Endometrial microvascular endothelial cells (primary cell): Measurements from ENCODE around the gene EXOSC9. TPM values are rescaled to one million over a fixed set of nuclear protein-coding genes. Genes with fewer than 3 reads are reported as not detected.

Source experiments
- in situ Hi-C: cut with HindIII; loops from 2 replicates; pipeline ENCODE4 v1.10.0; 2017; ENCODE audit warnings: low sequenced_read_pairs, low pct_unique_long_range_greater_than_20kb; ENCODE audit errors: inconsistent ontology term
- total RNA-seq: library from RNA; depleted of rRNA; stranded (reverse); fragments of >200 nt; gene quantifications from one replicate; pipeline ENCODE4 v1.2.3, GENCODE V29; 2015; ENCODE audit errors: inconsistent ontology term

The EXOSC9 gene
- total RNA-seq, 1 donor from 2014 or later: 76.7 TPM

GRCh38 chr4:121785479-121785878 lies 15.6 kb upstream of the EXOSC9 start:
- in situ Hi-C loops: loop anchor here (10.0 kb wide), 1 partner anchor 71 kb away; no protein-coding TSS in a partner anchor

- in situ Hi-C loops: loop anchor here (10.0 kb wide), 1 partner anchor 71 kb away; no protein-coding TSS in a partner anchor
Measured at GRCh38 chr4:121786221-121786620, 14.9 kb upstream of the EXOSC9 start.

GRCh38 chr4:121788896-121789295 lies 12.2 kb upstream of the EXOSC9 start:
- in situ Hi-C loops: loop anchor here (10.0 kb wide), 1 partner anchor 74 kb away; no protein-coding TSS in a partner anchor

GRCh38 chr4:121789455-121789854 lies 11.7 kb upstream of the EXOSC9 start:
- in situ Hi-C loops: loop anchor here (10.0 kb wide), 1 partner anchor 75 kb away; no protein-coding TSS in a partner anchor

GRCh38 chr4:121789960-121790829 lies 10.9 kb upstream of the EXOSC9 start:
- in situ Hi-C loops: loop anchor here (10.0 kb wide), 1 partner anchor 75 kb away; no protein-coding TSS in a partner anchor

- in situ Hi-C loops: no loop called here
Measured at GRCh38 chr4:121790976-121791375, 10.1 kb upstream of the EXOSC9 start.

GRCh38 chr4:121791481-121791880 lies 9.6 kb upstream of the EXOSC9 start:
- in situ Hi-C loops: no loop called here

GRCh38 chr4:121792966-121793365 lies 8.2 kb upstream of the EXOSC9 start:
- in situ Hi-C loops: no loop called here

GRCh38 chr4:121794505-121795188 lies 6.5 kb upstream of the EXOSC9 start:
- in situ Hi-C loops: no loop called here

- in situ Hi-C loops: no loop called here
Measured at GRCh38 chr4:121796283-121796682, 4.8 kb upstream of the EXOSC9 start.

- in situ Hi-C loops: no loop called here
Measured at GRCh38 chr4:121799208-121799823, 1.8 kb upstream of the EXOSC9 start.

- in situ Hi-C loops: no loop called here
Measured at GRCh38 chr4:121799867-121800501, 1.1 kb upstream of the EXOSC9 start.

GRCh38 chr4:121800638-121800960 lies 524 bp upstream of the EXOSC9 start:
- in situ Hi-C loops: no loop called here

- in situ Hi-C loops: no loop called here
Measured at GRCh38 chr4:121801715-121802075, 572 bp downstream of the EXOSC9 start.

GRCh38 chr4:121806411-121806810 lies 5.3 kb downstream of the EXOSC9 start:
- in situ Hi-C loops: no loop called here

- in situ Hi-C loops: no loop called here
Measured at GRCh38 chr4:121811122-121811521, 10.0 kb downstream of the EXOSC9 start.

- in situ Hi-C loops: no loop called here
Measured at GRCh38 chr4:121814756-121815155, 13.6 kb downstream of the EXOSC9 start.

- in situ Hi-C loops: no loop called here
Measured at GRCh38 chr4:121817006-121817405, 15.9 kb downstream of the EXOSC9 start.

- in situ Hi-C loops: no loop called here
Measured at GRCh38 chr4:121817701-121818100, 16.6 kb downstream of the EXOSC9 start.
